Cardiac muscle cell (in vitro differentiated cells and primary cell): ENCODE measurements around the gene SGTB. TPM values are rescaled to one million over a fixed set of nuclear protein-coding genes. Genes with fewer than 3 reads are reported as not detected.

ENCODE experiments used
- DNase-seq, 2 donors: peaks; one replicate each; pipeline versions ENCODE4 v3.0.0 to v3.0.0-alpha.2; 2010 to 2017; ENCODE audit warnings: low read depth in 1 of 2, low spot score in 1 of 2
- H3K27ac ChIP-seq: fragments of 200-600 bp; sonication (generic); 2 replicates; pipeline ENCODE4 v1.5.1; 2016
- H3K27me3 ChIP-seq: fragments of 200-600 bp; sonication (generic); 2 replicates; pipeline ENCODE4 v1.6.0; 2016; ENCODE audit warnings: control low read depth
- H3K36me3 ChIP-seq: fragments of 200-600 bp; sonication (generic); 2 replicates; pipeline ENCODE4 v1.5.1; 2016; ENCODE audit warnings: control low read depth
- H3K4me1 ChIP-seq: fragments of 200-600 bp; sonication (generic); 2 replicates; pipeline ENCODE4 v1.8.1; 2017; ENCODE audit warnings: low read depth, mild to moderate bottlenecking, mixed run types
- H3K4me3 ChIP-seq: fragments of 200-600 bp; sonication (generic); 2 replicates; pipeline ENCODE4 v1.5.1; 2016; ENCODE audit warnings: mild to moderate bottlenecking
- H3K9me3 ChIP-seq: fragments of 200-600 bp; sonication (generic); 2 replicates; pipeline ENCODE4 v1.5.1; 2017; ENCODE audit warnings: low read depth, mild to moderate bottlenecking, control low read depth
- CTCF ChIP-seq: IDR thresholded peaks from 2 replicates; pipeline ENCODE4 v1.5.1; 2012; ENCODE audit warnings: low read depth, mild to moderate bottlenecking, low read length
- polyA plus RNA-seq: library from polyadenylated mRNA; unstranded; fragments of >200 nt; fragmentation: Nextera tagmentation; extraction: Ambion mirVana; gene quantifications from 2 replicates; pipeline ENCODE4 v1.2.1, GENCODE V29; 2016
- total RNA-seq: library from RNA; depleted of rRNA; stranded (reverse); fragments of >200 nt; gene quantifications from 2 replicates; pipeline ENCODE4 v1.2.3, GENCODE V29; 2016

SGTB gene
- 5.9 and 7.4 TPM in 2 replicates for total RNA-seq
- polyA plus RNA-seq = 2.9 and 6.9 TPM in 2 replicates

DNA sequence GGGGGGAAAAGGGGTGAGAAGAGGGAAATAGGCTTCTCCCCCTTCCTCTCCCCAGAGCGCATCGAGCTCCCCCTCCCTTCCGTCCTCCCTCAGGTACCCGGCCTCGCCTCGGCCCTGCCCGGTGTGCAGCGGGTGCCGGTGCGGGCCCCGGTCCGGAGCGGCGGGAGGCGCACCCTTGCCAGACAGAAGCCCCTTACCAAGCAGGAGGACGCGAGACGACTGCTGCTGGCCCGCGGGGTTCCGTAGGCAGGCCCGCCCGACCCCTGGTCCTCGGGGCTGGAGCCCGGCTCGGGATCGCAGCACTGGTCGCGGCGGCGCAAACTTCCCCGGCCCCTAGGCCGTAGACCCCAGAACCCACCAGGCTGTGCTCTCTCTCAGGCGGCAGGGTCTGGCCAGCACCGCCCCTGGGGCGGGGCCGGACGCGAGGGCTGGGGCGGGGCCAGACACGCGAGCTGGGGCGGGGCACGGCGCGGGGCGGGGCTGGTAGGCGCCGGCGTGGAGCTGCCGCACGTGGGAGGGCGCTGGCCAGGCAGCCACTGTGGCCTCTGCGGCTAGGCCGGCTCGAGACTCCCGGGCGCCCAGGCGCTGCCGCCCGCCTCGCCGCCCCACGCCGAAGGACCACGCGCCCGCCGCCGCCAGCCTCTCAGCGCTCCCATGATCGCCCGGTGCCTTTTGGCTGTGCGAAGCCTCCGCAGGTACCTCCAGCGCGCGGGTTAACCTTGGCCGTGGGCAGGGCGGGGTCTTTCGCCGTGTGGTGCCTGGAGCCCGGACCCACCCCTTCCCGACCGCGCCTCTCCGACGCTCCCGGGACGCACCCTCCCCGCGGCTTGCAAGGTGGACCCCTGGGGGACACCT lies at the start of gene SGTB, which contains the start of gene NLN:
Gene SGTB (minus strand): TSS at position 390 of the 855 bp plus-strand sequence. CDS start 1,302 bp downstream, outside the sequence.
Gene NLN (plus strand): TSS at position 486 of the 855 bp plus-strand sequence. CDS start 169 bp downstream, at position 655.
- peak; percentile 88 to 92 for DNase-seq
- no peaks in the 10 kb centered on the region for H3K4me1 ChIP-seq
- peak within 1 kb of the TSS; percentile 38 for H3K27ac ChIP-seq

DNA sequence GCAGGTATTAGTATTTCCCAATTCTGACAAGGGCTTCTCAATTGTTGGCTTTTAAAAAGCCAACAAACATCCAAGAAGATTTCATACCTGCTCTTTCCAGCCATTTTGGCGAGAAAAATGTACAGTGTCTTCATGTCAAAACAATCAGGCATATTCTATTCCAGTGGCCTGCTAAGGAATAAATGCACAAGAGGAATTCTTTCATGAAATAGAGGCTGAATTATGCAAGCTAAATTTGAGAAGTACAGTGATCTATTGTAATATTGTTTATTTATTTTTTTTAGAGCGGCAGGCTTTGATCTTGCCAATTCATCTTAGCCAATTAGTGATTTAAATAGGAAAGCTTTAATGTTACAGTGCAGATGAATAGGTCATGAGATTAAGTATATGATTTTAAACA lies 49.4 kb upstream of the SGTB start:
- Histone ChIP-seq H3K36me3 (no peaks in the 10 kb centered on the region), H3K27ac (no peak overlapping the region), H3K4me1 (peaks cover 9% of the 10 kb centered on the region), H3K9me3 (no peaks in the 10 kb centered on the region), H3K27me3 (no peaks in the 10 kb centered on the region), H3K4me3 (no peak overlapping the region)
- TF ChIP-seq CTCF = no peak
- DNase-seq = no peak

More for the DNA sequence above, at the start of gene SGTB, which contains the start of gene NLN:
- Histone ChIP-seq H3K4me3 (peak within 1 kb of the TSS; percentile 79), H3K27me3 (no peaks in the 10 kb centered on the region), H3K9me3 (no peaks in the 10 kb centered on the region), H3K36me3 (peaks cover 3% of the 10 kb centered on the region)
- TF ChIP-seq CTCF = no peak

- H3K36me3 ChIP-seq = no peaks in the 10 kb centered on the region
- H3K4me3 ChIP-seq = no peak overlapping the region
- TF ChIP-seq CTCF = no peak
- no peak overlapping the region for H3K27ac ChIP-seq
- H3K27me3 ChIP-seq = no peaks in the 10 kb centered on the region
- DNase-seq = peak in 1 of 2 donors; percentile 37
- H3K9me3 ChIP-seq = no peaks in the 10 kb centered on the region
- peaks cover 6% of the 10 kb centered on the region for H3K4me1 ChIP-seq
Measured at GRCh38 chr5:65769539-65769938, 47.6 kb upstream of the SGTB start.

GRCh38 chr5:65768723-65769346 lies 46.9 kb upstream of the SGTB start:
- DNase-seq = no peak
- peaks cover under 1% of the 10 kb centered on the region for H3K4me1 ChIP-seq
- H3K27me3 ChIP-seq = no peaks in the 10 kb centered on the region
- no peaks in the 10 kb centered on the region for H3K36me3 ChIP-seq
- H3K9me3 ChIP-seq = no peaks in the 10 kb centered on the region
- H3K4me3 ChIP-seq = no peak overlapping the region
- H3K27ac ChIP-seq = no peak overlapping the region
- TF ChIP-seq CTCF = no peak

GRCh38 chr5:65767565-65767964 lies 45.7 kb upstream of the SGTB start:
- Histone ChIP-seq H3K4me3 (no peak overlapping the region), H3K27ac (no peak overlapping the region), H3K4me1 (no peaks in the 10 kb centered on the region), H3K9me3 (no peaks in the 10 kb centered on the region), H3K36me3 (no peaks in the 10 kb centered on the region), H3K27me3 (no peaks in the 10 kb centered on the region)
- no peak for DNase-seq
- no peak for TF ChIP-seq CTCF
